Progenitor cell of endocrine pancreas (in vitro differentiated cells): ENCODE data around the gene PTRHD1. TPM values are rescaled to one million over a fixed set of nuclear protein-coding genes. Genes with fewer than 3 reads are reported as not detected.

Experiments
- DNase-seq: peaks from one replicate; pipeline ENCODE4 v3.0.0; 2021; ENCODE audit warnings: low spot score; ENCODE audit not compliant: unreplicated experiment
- H3K27ac Mint-ChIP-seq: 2 replicates; pipeline ENCODE4 v1.8.0; 2021; ENCODE audit warnings: mild to moderate bottlenecking, moderate library complexity, mixed read lengths
- H3K27me3 Mint-ChIP-seq: 2 replicates; pipeline ENCODE4 v1.8.0; 2021; ENCODE audit warnings: mixed read lengths
- H3K36me3 Mint-ChIP-seq: 2 replicates; pipeline ENCODE4 v1.8.0; 2022; ENCODE audit warnings: mixed read lengths; ENCODE audit not compliant: insufficient read depth
- H3K4me1 Mint-ChIP-seq: 2 replicates; pipeline ENCODE4 v1.8.0; 2021; ENCODE audit warnings: low read depth, mixed read lengths
- H3K4me3 Mint-ChIP-seq: 2 replicates; pipeline ENCODE4 v1.8.0; 2021; ENCODE audit warnings: low read depth, mild to moderate bottlenecking, moderate library complexity, mixed read lengths
- H3K9me3 Mint-ChIP-seq: 2 replicates; pipeline ENCODE4 v1.8.0; 2021; ENCODE audit warnings: low read depth, mixed read lengths
- total RNA-seq: library from RNA; stranded (reverse); gene quantifications from 2 replicates; pipeline ENCODE4 v1.2.1, GENCODE V29; 2021
- TF ChIP-seq, protein P1 (sequence below): fragments of 200-600 bp; sonication (generic); IDR thresholded peaks from one replicate; pipeline ENCODE4 v1.5.0; 2021; ENCODE audit warnings: antibody characterized with exemption, mild to moderate bottlenecking; ENCODE audit not compliant: unreplicated experiment

The PTRHD1 gene
- total RNA-seq, 1 donor from 2014 or later: 21.3 TPM

DNA sequence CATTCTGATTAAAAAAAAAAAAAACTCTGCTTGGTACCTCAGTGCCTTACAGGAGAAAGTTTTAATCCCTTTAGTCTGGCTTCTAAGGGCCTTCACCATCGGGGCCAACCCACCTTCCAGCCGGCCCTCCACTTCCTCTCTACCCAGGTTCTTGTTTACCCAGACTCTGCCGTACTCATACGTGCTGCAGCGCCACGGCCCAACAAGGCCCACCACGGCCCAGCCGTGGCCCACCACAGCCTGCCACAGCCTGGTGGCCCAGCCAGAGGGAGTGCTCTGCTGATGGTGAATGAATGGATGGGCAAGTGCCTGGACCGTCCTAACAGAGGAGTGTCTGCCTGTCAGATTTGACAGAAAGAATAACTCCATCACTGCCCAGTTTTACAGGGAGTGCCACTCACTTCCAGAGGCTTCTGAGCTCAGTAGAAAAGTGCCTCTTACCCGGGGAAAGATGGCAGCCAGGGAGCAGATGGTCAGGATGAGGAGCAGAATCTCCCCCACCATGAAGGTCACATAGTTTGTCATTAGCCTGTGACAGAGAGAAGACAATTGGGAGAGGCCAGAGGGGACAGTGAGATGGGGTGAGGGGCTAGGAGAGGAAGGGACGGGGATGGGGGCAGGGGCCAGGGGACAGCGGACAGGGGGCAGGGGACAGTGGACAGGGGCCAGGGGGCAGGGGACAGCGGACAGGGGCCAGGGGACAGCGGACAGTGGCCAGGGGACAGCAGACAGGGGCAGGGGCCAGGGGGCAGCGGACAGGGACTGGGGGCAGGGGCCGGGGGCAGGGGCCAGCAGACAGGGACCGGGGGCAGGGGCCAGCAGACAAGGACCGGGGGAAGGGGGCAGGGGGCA, 38.3 kb upstream of the PTRHD1 start:
- H3K4me1 Mint-ChIP-seq: peaks cover 4% of the 10 kb centered on the region
- H3K4me3 Mint-ChIP-seq: no peak overlapping the region
- no peak for DNase-seq
- TF ChIP-seq, protein P1, sequence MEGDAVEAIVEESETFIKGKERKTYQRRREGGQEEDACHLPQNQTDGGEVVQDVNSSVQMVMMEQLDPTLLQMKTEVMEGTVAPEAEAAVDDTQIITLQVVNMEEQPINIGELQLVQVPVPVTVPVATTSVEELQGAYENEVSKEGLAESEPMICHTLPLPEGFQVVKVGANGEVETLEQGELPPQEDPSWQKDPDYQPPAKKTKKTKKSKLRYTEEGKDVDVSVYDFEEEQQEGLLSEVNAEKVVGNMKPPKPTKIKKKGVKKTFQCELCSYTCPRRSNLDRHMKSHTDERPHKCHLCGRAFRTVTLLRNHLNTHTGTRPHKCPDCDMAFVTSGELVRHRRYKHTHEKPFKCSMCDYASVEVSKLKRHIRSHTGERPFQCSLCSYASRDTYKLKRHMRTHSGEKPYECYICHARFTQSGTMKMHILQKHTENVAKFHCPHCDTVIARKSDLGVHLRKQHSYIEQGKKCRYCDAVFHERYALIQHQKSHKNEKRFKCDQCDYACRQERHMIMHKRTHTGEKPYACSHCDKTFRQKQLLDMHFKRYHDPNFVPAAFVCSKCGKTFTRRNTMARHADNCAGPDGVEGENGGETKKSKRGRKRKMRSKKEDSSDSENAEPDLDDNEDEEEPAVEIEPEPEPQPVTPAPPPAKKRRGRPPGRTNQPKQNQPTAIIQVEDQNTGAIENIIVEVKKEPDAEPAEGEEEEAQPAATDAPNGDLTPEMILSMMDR: no peak
- H3K9me3 Mint-ChIP-seq: no peaks in the 10 kb centered on the region
- H3K36me3 Mint-ChIP-seq: peaks cover 4% of the 10 kb centered on the region
- peak overlapping the region; percentile 67 for H3K27ac Mint-ChIP-seq
- H3K27me3 Mint-ChIP-seq: no peaks in the 10 kb centered on the region

DNA sequence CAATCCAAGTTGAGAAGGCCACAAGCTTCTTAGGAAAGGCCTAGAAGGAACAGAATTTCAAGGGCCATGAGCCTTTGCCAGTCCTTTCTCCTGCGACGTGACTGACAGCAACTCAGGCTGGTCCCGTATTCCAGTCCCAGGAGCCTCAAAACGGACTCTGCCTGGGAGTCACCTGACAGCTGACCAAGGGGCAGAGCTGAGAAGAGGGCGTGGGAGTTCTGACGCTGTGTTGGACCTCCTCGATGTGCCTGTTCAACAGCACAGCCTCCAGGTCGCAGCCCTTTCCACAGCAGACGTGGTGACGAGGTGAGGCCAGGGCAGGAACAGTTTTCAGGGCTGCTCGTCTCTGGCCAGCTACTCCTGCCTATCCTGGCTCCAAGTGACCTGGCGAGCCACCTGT, 37.6 kb upstream of the PTRHD1 start:
- Mint-ChIP-seq H3K9me3 (no peaks in the 10 kb centered on the region), H3K36me3 (peaks cover 2% of the 10 kb centered on the region), H3K4me1 (peaks cover 4% of the 10 kb centered on the region), H3K27me3 (no peaks in the 10 kb centered on the region), H3K4me3 (no peak overlapping the region), H3K27ac (no peak overlapping the region)
- DNase-seq: no peak
- TF ChIP-seq, protein P1: no peak

DNA sequence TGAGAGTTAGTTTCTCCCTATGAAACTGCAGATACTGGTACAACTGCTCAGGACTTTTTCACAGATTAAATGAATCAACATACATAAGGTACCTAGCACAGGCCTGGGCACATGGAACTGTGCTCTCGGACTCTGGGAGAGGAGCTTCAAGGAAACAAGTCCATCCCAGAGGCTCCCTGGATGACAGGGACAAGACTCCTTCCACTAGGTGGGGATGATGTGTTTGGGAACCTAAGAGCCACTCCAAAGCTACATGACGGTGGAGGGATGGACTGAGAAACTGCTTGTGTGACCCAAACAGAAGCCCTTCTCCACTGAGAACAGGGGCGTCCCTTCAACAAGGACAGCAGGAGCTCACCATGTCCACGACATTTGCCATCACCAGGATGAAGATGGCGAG, 37.2 kb upstream of the PTRHD1 start:
- Mint-ChIP-seq H3K36me3 (peaks cover 5% of the 10 kb centered on the region), H3K9me3 (no peaks in the 10 kb centered on the region), H3K4me1 (peaks cover 4% of the 10 kb centered on the region), H3K27ac (peak overlapping the region; percentile 45), H3K27me3 (no peaks in the 10 kb centered on the region), H3K4me3 (no peak overlapping the region)
- no peak for DNase-seq
- TF ChIP-seq, protein P1: no peak

DNA sequence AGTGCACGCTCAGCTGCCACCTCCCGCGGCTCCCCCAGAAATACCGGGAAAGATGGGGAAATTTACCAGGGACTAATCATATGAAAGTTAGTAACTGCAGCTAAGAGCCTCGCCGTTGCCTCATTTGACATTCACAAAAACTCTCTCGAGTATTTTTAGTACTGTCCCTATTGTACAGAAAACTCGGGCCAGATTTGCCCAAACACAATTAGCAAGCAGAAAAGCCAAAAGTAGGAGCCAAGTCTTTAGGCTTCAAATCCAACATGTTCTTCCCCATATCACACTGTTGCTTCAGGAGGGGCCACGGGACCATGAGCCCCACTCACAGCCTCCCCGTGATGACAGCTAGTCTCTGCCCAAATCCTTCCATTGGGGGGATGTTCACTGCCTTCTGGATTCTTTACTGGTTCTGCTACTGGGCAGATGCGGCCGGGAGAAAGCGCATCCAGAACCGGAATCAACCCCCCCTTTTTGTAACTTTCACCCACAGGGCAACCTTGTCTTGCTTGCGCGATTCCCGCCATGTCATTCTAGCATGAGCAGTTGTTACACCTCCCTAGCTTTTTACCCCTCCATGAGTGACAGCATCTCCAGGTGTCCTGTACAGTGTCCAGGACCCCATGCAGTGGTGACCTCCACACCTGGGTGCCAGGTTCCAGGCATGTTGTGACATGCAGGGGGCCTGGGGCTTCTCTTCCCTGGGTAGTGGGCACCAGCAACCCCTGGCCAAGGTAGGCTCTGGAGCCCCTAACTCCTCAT, 35.2 kb upstream of the PTRHD1 start:
- H3K4me3 Mint-ChIP-seq: no peak overlapping the region
- H3K36me3 Mint-ChIP-seq: peaks cover 5% of the 10 kb centered on the region
- DNase-seq: no peak
- TF ChIP-seq, protein P1: no peak
- peaks cover 3% of the 10 kb centered on the region for H3K4me1 Mint-ChIP-seq
- no peaks in the 10 kb centered on the region for H3K27me3 Mint-ChIP-seq
- H3K9me3 Mint-ChIP-seq: no peaks in the 10 kb centered on the region
- no peak overlapping the region for H3K27ac Mint-ChIP-seq
